Measurements from ENCODE around the gene MAPK7.

MAPK7 gene

DNA sequence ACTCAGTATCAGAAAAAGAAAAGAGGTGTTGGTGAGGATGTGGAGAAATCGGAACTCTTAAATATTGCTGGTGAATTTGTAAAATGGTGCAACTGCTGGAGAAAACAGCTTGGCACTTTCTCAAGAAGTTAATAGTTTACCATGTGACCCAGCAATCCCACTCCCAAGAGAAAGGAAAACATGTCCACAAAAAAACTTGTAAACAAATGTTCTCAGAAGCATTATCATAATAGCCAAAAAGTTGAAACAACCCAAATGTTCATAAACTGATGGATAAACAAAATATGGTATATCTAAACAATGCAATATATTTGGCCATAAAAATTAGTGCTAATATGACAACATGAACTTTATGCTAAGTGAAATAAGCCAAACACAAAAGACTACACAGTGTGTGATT lies 2.6 kb upstream of the MAPK7 start:
- peaks cover 22% of the 10 kb centered on the region for H3K36me3 ChIP-seq
- no peak overlapping the region for H3K4me3 ChIP-seq (ENCODE audit: low read depth, low read length)
- no peak overlapping the region for H3K27ac ChIP-seq
- DNase-seq: no peak
- no peaks in the 10 kb centered on the region for H3K27me3 ChIP-seq (ENCODE audit: insufficient read depth, low read depth, severe bottlenecking)
- H3K9me3 ChIP-seq (ENCODE audit: severe bottlenecking): no peaks in the 10 kb centered on the region
- no peak for TF ChIP-seq CTCF (IDR thresholded peaks at IDR 0.05; ENCODE audit: low read depth, low read length)

GRCh38 chr17:19376811-19377210 lies 1.5 kb upstream of the MAPK7 start:
- Histone ChIP-seq H3K27me3 (ENCODE audit: insufficient read depth, low read depth, severe bottlenecking) (no peaks in the 10 kb centered on the region), H3K4me3 (ENCODE audit: low read depth, low read length) (peak overlapping the region; percentile 86), H3K9me3 (ENCODE audit: severe bottlenecking) (no peaks in the 10 kb centered on the region), H3K27ac (peak overlapping the region; percentile 79), H3K36me3 (peaks cover 32% of the 10 kb centered on the region)
- no peak for DNase-seq
- TF ChIP-seq CTCF (IDR thresholded peaks at IDR 0.05; ENCODE audit: low read depth, low read length): no peak

DNA sequence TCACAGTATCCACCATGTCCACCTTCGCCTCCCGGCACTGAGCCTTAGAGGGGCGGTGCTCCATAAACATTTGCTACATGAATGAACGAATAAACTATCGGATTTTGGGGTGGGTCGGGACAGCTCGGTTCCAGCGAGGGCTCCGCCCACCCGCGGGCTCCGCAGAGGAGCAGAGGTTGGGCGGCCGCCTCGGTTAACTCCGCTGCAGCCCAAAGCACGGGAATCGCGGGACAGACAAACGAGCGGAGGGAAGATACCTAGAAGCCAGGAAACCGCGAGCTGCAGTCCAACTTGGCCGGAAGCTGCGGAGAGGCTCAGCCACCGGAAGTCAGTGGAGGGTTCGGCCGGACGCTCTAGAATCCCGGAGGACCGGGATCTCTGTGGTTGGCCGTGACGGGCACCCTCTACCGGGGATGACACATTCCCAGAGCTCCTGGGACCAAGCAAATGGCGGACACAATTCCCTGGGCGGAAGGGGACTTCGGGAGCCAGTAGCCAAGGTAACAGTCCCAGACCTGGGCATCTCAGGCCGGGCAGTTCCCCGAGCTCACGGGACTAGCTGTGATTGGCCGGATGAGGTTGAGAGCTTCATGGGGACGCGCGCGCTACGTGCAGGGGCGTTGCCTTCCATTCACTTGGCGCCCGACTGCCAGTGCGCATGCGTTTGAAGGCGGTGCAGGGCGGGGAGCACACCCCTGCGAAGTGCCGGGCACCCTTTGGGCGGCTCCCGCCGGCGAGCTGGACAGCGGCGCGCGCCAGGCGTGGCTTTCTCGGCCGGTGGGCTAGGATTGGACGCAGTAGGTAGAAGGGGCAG lies 489 bp upstream of the MAPK7 start:
- TF ChIP-seq CTCF (IDR thresholded peaks at IDR 0.05; ENCODE audit: low read depth, low read length): no peak
- no peaks in the 10 kb centered on the region for H3K9me3 ChIP-seq (ENCODE audit: severe bottlenecking)
- no peaks in the 10 kb centered on the region for H3K27me3 ChIP-seq (ENCODE audit: insufficient read depth, low read depth, severe bottlenecking)
- peak overlapping the region; percentile 86 for H3K4me3 ChIP-seq (ENCODE audit: low read depth, low read length)
- peaks cover 42% of the 10 kb centered on the region for H3K36me3 ChIP-seq
- peak overlapping the region; percentile 79 for H3K27ac ChIP-seq
- DNase-seq: peak; percentile 99

- Histone ChIP-seq H3K9me3 (ENCODE audit: severe bottlenecking) (no peaks in the 10 kb centered on the region), H3K4me3 (ENCODE audit: low read depth, low read length) (peak overlapping the region; percentile 86), H3K36me3 (peaks cover 59% of the 10 kb centered on the region), H3K27ac (no peak overlapping the region), H3K27me3 (ENCODE audit: insufficient read depth, low read depth, severe bottlenecking) (no peaks in the 10 kb centered on the region)
- TF ChIP-seq CTCF (IDR thresholded peaks at IDR 0.05; ENCODE audit: low read depth, low read length): no peak
- DNase-seq: no peak
Observed at GRCh38 chr17:19379361-19380065, 1.2 kb downstream of the MAPK7 start.

DNA sequence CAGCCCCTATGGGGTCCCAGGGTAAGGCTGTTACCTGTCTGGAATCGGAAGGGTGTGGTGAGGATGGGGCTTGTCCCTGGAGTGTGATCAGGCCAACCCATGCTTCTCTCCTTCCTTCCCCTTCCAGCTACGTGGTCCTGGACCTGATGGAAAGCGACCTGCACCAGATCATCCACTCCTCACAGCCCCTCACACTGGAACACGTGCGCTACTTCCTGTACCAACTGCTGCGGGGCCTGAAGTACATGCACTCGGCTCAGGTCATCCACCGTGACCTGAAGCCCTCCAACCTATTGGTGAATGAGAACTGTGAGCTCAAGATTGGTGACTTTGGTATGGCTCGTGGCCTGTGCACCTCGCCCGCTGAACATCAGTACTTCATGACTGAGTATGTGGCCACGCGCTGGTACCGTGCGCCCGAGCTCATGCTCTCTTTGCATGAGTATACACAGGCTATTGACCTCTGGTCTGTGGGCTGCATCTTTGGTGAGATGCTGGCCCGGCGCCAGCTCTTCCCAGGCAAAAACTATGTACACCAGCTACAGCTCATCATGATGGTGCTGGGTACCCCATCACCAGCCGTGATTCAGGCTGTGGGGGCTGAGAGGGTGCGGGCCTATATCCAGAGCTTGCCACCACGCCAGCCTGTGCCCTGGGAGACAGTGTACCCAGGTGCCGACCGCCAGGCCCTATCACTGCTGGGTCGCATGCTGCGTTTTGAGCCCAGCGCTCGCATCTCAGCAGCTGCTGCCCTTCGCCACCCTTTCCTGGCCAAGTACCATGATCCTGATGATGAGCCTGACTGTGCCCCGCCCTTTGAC lies 2.4 kb downstream of the MAPK7 start:
- Histone ChIP-seq H3K27me3 (ENCODE audit: insufficient read depth, low read depth, severe bottlenecking) (no peaks in the 10 kb centered on the region), H3K27ac (no peak overlapping the region), H3K4me3 (ENCODE audit: low read depth, low read length) (no peak overlapping the region), H3K36me3 (peaks cover 71% of the 10 kb centered on the region), H3K9me3 (ENCODE audit: severe bottlenecking) (no peaks in the 10 kb centered on the region)
- DNase-seq: no peak
- no peak for TF ChIP-seq CTCF (IDR thresholded peaks at IDR 0.05; ENCODE audit: low read depth, low read length)
